WI38 (cell line): ENCODE data around the gene KMT2E.
"Not testable (repeated sequence)": the region's sequence is repeated elsewhere in the genome, so short reads cannot be mapped to it uniquely, and the experiment has no call there.

Source experiments
- H3K4me3 ChIP-seq: 2 replicates; pipeline ENCODE4 v1.5.1; 2011; ENCODE audit warnings: low read depth, mild to moderate bottlenecking, control low read depth, low read length
- TF ChIP-seq, protein P1 (sequence below): IDR thresholded peaks from 2 replicates; pipeline ENCODE4 v1.5.1; 2012; ENCODE audit warnings: low read depth, mild to moderate bottlenecking, control low read depth, low read length

Gene KMT2E

DNA sequence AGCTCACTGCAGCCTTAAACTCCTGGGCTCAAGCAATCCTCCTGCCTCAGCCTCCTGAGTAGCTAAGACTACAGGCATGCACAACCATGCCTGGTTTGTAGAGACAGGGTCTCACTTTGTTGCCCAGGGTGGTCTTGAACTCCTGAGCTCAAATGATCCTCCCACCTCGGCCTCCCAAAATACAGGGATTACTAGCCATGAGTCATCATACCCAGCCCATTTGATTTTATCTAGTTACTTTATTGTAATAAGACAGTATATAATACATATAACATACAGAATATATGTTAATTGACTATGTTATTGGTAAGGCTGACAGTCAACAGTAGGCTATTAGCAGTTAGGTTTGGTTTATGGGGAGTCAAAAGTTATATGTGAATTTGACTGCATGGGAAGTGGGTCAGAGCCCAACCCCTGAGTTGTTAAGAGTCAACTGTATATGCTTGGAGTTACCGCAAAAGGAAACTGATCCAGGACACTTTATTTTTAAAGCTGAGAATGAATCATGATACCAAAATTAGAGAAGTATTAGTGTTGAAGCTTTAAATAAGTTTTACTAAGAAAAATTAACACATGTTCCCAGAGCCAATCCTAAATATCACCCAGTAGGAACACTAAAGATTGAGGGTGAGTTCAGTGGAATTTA, 20.7 kb upstream of the KMT2E start:
- TF ChIP-seq, protein P1, sequence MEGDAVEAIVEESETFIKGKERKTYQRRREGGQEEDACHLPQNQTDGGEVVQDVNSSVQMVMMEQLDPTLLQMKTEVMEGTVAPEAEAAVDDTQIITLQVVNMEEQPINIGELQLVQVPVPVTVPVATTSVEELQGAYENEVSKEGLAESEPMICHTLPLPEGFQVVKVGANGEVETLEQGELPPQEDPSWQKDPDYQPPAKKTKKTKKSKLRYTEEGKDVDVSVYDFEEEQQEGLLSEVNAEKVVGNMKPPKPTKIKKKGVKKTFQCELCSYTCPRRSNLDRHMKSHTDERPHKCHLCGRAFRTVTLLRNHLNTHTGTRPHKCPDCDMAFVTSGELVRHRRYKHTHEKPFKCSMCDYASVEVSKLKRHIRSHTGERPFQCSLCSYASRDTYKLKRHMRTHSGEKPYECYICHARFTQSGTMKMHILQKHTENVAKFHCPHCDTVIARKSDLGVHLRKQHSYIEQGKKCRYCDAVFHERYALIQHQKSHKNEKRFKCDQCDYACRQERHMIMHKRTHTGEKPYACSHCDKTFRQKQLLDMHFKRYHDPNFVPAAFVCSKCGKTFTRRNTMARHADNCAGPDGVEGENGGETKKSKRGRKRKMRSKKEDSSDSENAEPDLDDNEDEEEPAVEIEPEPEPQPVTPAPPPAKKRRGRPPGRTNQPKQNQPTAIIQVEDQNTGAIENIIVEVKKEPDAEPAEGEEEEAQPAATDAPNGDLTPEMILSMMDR = no peak
- no peak overlapping the region for H3K4me3 ChIP-seq

DNA sequence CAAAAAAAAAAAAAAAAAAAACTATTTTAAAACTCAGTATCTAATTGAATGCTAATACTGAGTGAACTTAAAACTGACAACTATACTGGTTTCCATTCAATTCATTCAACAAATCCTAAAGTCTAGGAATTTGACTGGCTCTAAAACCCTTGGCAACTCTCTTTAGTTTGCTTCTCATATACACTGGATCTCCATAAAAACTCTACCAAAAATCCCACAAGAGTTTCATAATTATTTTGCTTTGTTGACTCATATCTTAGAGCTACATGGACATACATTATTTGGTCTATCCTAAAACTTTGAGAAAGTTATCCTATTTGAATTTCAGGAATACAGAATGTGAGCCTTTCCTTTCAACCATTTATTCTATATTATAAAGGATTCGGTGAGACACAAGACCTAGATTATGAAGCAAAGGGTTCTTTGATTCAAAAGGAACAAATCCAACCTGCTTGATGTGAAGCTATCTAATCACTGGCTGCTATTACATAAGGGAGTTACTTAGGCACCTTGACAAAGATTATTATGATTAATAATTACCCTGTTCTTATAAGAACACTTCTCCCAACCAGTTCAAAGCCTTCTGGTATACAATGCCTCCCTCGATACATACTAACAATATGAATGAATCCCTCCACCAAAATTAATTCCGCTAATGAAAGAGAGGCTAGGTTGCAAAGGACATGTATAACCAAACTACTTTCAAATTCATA, 15.8 kb upstream of the KMT2E start:
- TF ChIP-seq, protein P1 = no peak
- H3K4me3 ChIP-seq = no peak overlapping the region

DNA sequence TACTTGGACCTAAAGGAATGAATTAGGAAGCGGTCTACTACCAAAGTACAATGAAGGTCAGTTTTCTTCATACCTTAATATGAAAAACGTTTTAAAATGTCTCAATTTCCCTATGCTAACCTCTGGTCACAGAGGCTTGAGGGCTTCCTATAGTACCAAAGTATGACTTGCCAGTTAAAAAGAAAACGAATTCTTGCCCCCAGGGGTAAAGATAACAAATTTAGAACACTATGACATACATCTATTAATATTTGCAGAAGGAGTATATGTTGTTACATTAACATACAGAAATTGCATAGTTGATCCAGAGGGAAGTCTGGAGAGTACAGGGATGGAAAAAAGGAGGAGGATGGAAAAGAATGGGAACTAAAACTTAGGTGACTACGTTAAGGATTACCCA, 13.8 kb upstream of the KMT2E start:
- H3K4me3 ChIP-seq = no peak overlapping the region
- TF ChIP-seq, protein P1 = no peak

DNA sequence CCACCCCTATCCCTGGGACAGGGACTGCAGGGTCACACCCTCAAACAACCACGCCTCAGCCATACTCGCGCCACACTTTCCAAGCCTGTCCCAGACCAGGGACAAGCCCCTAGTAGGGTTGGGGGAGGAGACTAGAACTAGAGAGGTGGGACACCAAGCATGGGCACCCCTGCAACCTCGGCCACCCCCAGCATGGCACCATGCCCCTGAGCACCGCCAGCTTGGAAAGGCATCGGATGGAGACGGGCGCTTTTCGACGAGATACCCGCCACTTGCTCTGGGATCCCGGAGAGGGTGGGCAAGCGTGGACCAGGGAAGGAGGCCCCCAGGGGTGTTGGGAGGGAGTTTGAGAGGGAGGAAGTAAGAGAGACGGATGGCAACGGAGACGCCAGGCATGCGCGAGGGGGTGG, 13.1 kb upstream of the KMT2E start:
- TF ChIP-seq, protein P1 = no peak
- H3K4me3 ChIP-seq = no peak overlapping the region

DNA sequence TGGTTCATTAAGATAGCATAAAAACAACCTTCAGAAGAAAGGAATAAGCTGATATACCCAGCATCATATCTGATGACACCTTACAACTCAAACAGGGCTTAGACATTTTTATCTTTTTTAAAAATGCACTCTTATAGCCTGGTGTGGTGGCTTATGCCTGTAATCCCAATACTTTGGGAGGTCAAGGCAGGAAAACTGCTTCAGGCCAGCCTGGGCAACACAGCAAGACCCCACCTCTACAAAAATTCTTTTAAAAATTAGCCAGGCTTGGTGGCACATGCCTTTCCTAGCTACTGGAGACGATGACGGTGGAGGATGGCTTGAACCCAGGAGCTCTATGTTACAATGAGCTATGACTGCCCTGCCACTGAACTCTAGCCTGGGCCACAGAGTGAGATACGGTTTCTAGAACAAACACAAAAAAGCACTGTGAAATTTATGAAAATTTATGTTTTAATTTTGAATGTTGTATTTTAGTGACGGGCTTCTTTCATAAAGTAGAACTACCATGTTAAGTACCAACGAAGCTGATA, 12.3 kb upstream of the KMT2E start:
- no peak overlapping the region for H3K4me3 ChIP-seq
- TF ChIP-seq, protein P1 = no peak

DNA sequence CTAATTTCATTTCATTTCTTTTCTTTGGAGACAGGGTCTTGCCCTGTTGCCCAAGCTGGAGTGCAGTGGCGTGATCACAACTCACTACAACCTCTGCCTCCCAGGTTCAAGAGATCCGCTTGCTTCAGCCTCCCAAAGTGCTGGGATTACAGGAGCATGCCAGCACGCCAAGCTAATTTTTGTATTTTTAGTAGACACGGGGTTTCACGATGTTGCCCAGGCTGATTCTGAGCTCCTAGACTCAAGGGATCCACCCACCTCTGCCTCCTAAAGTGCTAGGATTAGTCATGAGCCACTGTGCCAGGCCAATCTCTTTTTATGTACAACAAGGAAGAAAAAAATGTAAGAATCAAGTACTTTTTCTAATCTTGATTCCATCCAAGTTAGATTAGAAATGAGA, 10.7 kb upstream of the KMT2E start:
- peak overlapping the region; percentile 11; the same call in 1 of the 2 replicates for H3K4me3 ChIP-seq
- TF ChIP-seq, protein P1 = no peak

DNA sequence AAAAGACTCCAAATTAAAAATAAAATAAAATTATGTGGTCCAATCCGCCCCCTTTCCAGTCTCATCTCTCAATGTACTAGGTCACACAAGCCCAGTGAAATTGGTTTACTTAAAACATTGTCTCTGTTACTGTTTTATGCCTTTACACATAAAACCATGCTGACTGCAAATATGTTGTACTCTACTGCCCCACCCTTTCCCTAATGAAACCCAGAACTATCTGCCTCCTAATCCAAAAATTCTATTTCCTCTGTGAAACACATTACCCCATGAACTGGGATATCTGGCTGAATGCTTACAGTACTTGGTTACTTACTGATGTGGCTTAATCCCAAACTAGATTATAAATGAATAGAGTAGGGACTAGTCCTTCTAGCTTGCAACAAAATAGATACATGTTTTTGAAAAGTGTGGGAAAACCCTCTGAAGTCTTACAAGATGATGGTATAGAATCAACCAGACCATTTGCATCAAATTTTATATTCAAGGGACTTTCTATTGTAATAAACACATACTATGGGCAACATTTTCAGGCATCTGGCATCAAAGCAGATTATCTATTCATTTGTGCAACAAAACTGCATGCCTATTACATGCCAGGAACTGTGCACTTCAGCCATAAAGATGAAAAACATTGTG, 10.0 kb upstream of the KMT2E start:
- TF ChIP-seq, protein P1 = no peak
- no peak overlapping the region for H3K4me3 ChIP-seq

DNA sequence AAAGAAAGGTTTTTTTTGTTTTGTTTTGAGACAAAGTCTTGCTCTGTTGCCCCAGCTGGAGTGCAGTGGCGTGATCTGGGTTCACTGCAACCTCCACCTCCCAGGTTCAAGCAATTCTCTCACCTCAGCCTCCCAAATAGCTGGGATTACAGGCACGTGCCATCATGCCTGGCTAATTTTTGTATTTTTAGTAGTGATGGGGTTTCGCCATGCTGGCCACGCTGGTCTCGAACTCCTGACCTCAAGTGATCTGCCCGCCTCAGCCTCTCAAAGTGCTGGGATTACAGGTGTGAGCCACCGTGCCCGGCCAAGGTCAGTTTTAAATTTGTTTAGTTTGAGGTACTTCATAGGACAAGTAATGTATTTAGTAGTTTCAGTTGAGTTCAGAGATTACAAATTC, 9.0 kb upstream of the KMT2E start:
- H3K4me3 ChIP-seq = not testable (repeated sequence)

DNA sequence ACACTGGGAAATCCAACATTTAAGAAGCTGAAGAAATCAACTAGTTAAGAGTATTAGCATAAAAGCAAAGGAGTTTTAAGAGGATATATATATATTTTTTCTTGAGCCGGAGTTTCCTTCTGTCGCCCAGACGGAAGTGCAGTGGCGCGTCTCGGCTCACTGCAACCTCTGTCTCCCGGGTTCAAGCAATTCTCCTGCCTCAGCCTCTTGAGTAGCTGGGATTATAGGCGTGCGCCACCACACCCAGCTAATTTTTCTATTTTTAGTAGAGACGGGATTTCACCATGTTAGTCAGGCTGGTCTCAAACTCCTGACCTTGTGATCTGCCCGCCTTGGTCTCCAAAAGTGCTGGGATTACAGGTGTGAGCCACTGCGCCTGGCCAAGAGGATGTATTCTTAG, 8.5 kb upstream of the KMT2E start:
- H3K4me3 ChIP-seq = not testable (repeated sequence)
